SK-N-SH treated with all-trans-retinoic acid at 6 μM for 48 hours (cell line): ENCODE results near the gene LRRC75A.
"Not testable (repeated sequence)": the region's sequence is repeated elsewhere in the genome, so short reads cannot be mapped to it uniquely, and the experiment has no call there.

Experiments
- ATAC-seq: fragments of 200-7000 bp; cut with Tn5 transposase; 3 replicates; pipeline ENCODE4 v1.9.1; 2020; ENCODE audit warnings: mild to moderate bottlenecking, moderate library complexity
- ARNTL ChIP-seq: fragments of 450-650 bp; formaldehyde crosslinking; IDR thresholded peaks from 2 replicates; pipeline ENCODE4 v1.5.0; 2020; ENCODE audit warnings: low read depth, mild to moderate bottlenecking, moderate library complexity, borderline replicate concordance
- BACH2 ChIP-seq: fragments of 250-450 bp; sonication (Bioruptor Pico); IDR thresholded peaks from 2 replicates; pipeline ENCODE4 v1.9.0; 2021; ENCODE audit warnings: mild to moderate bottlenecking, borderline replicate concordance
- CSDC2 ChIP-seq: fragments of 250-450 bp; sonication (Bioruptor Pico); IDR thresholded peaks from 2 replicates; pipeline ENCODE4 v1.5.0; 2020; ENCODE audit warnings: mild to moderate bottlenecking, moderate library complexity
- ESRRG ChIP-seq: fragments of 250-450 bp; sonication (Bioruptor Pico); IDR thresholded peaks from 2 replicates; pipeline ENCODE4 v1.6.1; 2021; ENCODE audit warnings: mild to moderate bottlenecking
- GLIS3 ChIP-seq: fragments of 250-450 bp; sonication (Bioruptor Pico); IDR thresholded peaks from 2 replicates; pipeline ENCODE4 v1.5.0; 2020; ENCODE audit warnings: mild to moderate bottlenecking, moderate library complexity
- ISL1 ChIP-seq: fragments of 250-450 bp; sonication (Bioruptor Pico); IDR thresholded peaks from 2 replicates; pipeline ENCODE4 v2.1.2; 2022; ENCODE audit warnings: mild to moderate bottlenecking, moderate library complexity
- PPARA ChIP-seq: fragments of 250-450 bp; sonication (Bioruptor Pico); IDR thresholded peaks from 2 replicates; pipeline ENCODE4 v1.5.0; 2020; ENCODE audit warnings: mild to moderate bottlenecking, borderline replicate concordance
- RARB ChIP-seq: fragments of 250-450 bp; sonication (Bioruptor Pico); IDR thresholded peaks from 2 replicates; pipeline ENCODE4 v1.8.0; 2021; ENCODE audit warnings: mild to moderate bottlenecking, moderate library complexity
- SNAI2 ChIP-seq: fragments of 250-450 bp; sonication (Bioruptor Pico); IDR thresholded peaks from 2 replicates; pipeline ENCODE4 v1.5.0; 2020; ENCODE audit warnings: mild to moderate bottlenecking, moderate library complexity
- TCF4 ChIP-seq: fragments of 250-450 bp; sonication (Bioruptor Pico); IDR thresholded peaks from 2 replicates; pipeline ENCODE4 v1.8.0; 2021; ENCODE audit warnings: mild to moderate bottlenecking, moderate library complexity, borderline replicate concordance
- TOX ChIP-seq: fragments of 250-450 bp; sonication (Bioruptor Pico); IDR thresholded peaks from 2 replicates; pipeline ENCODE4 v1.8.0; 2021; ENCODE audit warnings: mild to moderate bottlenecking, moderate library complexity, borderline replicate concordance
- ZC3H10 ChIP-seq: fragments of 250-450 bp; sonication (Bioruptor Pico); IDR thresholded peaks from 2 replicates; pipeline ENCODE4 v1.5.1; 2021; ENCODE audit warnings: mild to moderate bottlenecking, moderate library complexity
- ZFP3 ChIP-seq: fragments of 250-450 bp; sonication (Bioruptor Pico); IDR thresholded peaks from 2 replicates; pipeline ENCODE4 v1.5.0; 2020; ENCODE audit warnings: mild to moderate bottlenecking, moderate library complexity
- ZFP30 ChIP-seq: fragments of 450-650 bp; formaldehyde crosslinking; IDR thresholded peaks from 2 replicates; pipeline ENCODE4 v1.5.0; 2022; ENCODE audit warnings: mild to moderate bottlenecking, moderate library complexity
- ZNF565 ChIP-seq: fragments of 450-650 bp; formaldehyde crosslinking; conservative IDR thresholded peaks from 2 replicates; pipeline ENCODE4 v1.5.0; 2020; ENCODE audit warnings: low read depth, mild to moderate bottlenecking, moderate library complexity
- ZNF70 ChIP-seq: fragments of 450-650 bp; formaldehyde crosslinking; IDR thresholded peaks from 2 replicates; pipeline ENCODE4 v1.5.0; 2020; ENCODE audit warnings: mild to moderate bottlenecking, moderate library complexity
- ZNF8 ChIP-seq: fragments of 450-650 bp; formaldehyde crosslinking; IDR thresholded peaks from 2 replicates; pipeline ENCODE4 v1.5.0; 2020; ENCODE audit warnings: mild to moderate bottlenecking, moderate library complexity
- TF ChIP-seq, protein P1 (sequence below): fragments of 250-450 bp; sonication (Bioruptor Pico); IDR thresholded peaks from 2 replicates; pipeline ENCODE4 v1.5.0; 2020; ENCODE audit warnings: mild to moderate bottlenecking, moderate library complexity
- TF ChIP-seq, protein P2 (sequence below): fragments of 250-450 bp; sonication (Bioruptor Pico); IDR thresholded peaks from 2 replicates; pipeline ENCODE4 v1.8.0; 2020; ENCODE audit warnings: mild to moderate bottlenecking, moderate library complexity, borderline replicate concordance
- TF ChIP-seq, protein P3 (sequence below): fragments of 250-450 bp; sonication (Bioruptor Pico); IDR thresholded peaks from 2 replicates; pipeline ENCODE4 v1.5.1; 2020; ENCODE audit warnings: low read depth, mild to moderate bottlenecking, moderate library complexity
- TF ChIP-seq, protein P4 (sequence below): fragments of 250-450 bp; sonication (Bioruptor Pico); IDR thresholded peaks from 2 replicates; pipeline ENCODE4 v1.8.0; 2021; ENCODE audit warnings: low read depth, mild to moderate bottlenecking, moderate library complexity, borderline replicate concordance
- TF ChIP-seq, protein P5 (sequence below): fragments of 250-450 bp; sonication (Bioruptor Pico); IDR thresholded peaks from 2 replicates; pipeline ENCODE4 v1.5.1; 2021; ENCODE audit warnings: mild to moderate bottlenecking, moderate library complexity

The LRRC75A gene

DNA sequence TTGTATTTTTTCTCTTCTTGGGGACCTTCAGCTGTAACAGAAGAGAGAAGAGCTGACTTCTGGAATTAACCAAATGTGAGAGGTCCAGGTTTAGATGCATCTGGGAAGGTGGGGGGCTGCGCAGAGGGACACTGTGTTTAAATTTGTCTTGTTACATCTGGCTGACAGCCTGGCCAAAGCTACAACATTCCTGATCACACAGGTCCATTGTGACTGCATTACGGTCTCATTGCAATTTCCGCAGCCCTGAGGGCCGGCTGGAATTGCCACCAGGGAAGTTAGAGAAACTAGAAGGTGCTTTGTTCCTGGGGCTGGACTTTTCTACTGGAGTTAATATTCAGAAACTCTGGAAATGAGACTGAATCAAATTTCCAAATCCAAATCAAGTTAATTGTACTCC lies 37.9 kb upstream of the LRRC75A start (continued):
- TF ChIP-seq, protein P1, sequence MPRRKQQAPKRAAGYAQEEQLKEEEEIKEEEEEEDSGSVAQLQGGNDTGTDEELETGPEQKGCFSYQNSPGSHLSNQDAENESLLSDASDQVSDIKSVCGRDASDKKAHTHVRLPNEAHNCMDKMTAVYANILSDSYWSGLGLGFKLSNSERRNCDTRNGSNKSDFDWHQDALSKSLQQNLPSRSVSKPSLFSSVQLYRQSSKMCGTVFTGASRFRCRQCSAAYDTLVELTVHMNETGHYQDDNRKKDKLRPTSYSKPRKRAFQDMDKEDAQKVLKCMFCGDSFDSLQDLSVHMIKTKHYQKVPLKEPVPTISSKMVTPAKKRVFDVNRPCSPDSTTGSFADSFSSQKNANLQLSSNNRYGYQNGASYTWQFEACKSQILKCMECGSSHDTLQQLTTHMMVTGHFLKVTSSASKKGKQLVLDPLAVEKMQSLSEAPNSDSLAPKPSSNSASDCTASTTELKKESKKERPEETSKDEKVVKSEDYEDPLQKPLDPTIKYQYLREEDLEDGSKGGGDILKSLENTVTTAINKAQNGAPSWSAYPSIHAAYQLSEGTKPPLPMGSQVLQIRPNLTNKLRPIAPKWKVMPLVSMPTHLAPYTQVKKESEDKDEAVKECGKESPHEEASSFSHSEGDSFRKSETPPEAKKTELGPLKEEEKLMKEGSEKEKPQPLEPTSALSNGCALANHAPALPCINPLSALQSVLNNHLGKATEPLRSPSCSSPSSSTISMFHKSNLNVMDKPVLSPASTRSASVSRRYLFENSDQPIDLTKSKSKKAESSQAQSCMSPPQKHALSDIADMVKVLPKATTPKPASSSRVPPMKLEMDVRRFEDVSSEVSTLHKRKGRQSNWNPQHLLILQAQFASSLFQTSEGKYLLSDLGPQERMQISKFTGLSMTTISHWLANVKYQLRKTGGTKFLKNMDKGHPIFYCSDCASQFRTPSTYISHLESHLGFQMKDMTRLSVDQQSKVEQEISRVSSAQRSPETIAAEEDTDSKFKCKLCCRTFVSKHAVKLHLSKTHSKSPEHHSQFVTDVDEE, result no peak
- no peak for TF ChIP-seq GLIS3 (CRISPR knock-in tag)
- no peak for TF ChIP-seq RARB
- no peak for TF ChIP-seq ARNTL (CRISPR knock-in tag)

DNA sequence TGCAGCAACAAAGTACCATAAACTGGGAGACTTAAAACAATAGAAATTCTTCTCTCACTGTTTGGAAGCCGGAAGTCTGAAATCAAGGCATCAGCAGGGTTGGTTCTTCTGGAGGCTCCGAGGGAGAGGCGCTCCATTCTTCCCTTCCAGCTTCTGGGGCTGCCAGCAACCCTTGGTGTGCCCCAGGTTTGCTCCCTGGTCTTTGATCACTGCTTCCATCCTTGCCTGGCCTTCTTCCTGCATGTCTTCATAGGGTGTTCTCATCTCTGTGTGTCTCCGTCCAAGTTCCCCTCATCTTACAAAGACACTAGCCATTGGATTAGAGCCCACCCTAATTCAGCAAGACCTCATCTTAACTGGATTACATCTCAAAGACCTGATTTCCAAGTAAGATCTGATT lies 35.3 kb upstream of the LRRC75A start:
- TF ChIP-seq ISL1 (CRISPR knock-in tag) (no peak), ZFP3 (no peak), GLIS3 (CRISPR knock-in tag) (no peak), ZNF8 (CRISPR knock-in tag) (no peak), ZC3H10 (CRISPR knock-in tag) (no peak), ZNF565 (CRISPR knock-in tag) (no peak), TCF4 (no peak), RARB (no peak), ZFP30 (no peak), ZNF70 (CRISPR knock-in tag) (no peak), ESRRG (CRISPR knock-in tag) (no peak), ARNTL (CRISPR knock-in tag) (no peak), BACH2 (CRISPR knock-in tag) (no peak), CSDC2 (CRISPR knock-in tag) (no peak)
- TF ChIP-seq, protein P2, sequence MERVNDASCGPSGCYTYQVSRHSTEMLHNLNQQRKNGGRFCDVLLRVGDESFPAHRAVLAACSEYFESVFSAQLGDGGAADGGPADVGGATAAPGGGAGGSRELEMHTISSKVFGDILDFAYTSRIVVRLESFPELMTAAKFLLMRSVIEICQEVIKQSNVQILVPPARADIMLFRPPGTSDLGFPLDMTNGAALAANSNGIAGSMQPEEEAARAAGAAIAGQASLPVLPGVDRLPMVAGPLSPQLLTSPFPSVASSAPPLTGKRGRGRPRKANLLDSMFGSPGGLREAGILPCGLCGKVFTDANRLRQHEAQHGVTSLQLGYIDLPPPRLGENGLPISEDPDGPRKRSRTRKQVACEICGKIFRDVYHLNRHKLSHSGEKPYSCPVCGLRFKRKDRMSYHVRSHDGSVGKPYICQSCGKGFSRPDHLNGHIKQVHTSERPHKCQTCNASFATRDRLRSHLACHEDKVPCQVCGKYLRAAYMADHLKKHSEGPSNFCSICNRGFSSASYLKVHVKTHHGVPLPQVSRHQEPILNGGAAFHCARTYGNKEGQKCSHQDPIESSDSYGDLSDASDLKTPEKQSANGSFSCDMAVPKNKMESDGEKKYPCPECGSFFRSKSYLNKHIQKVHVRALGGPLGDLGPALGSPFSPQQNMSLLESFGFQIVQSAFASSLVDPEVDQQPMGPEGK (CRISPR knock-in tag), result no peak
- TF ChIP-seq, protein P3, sequence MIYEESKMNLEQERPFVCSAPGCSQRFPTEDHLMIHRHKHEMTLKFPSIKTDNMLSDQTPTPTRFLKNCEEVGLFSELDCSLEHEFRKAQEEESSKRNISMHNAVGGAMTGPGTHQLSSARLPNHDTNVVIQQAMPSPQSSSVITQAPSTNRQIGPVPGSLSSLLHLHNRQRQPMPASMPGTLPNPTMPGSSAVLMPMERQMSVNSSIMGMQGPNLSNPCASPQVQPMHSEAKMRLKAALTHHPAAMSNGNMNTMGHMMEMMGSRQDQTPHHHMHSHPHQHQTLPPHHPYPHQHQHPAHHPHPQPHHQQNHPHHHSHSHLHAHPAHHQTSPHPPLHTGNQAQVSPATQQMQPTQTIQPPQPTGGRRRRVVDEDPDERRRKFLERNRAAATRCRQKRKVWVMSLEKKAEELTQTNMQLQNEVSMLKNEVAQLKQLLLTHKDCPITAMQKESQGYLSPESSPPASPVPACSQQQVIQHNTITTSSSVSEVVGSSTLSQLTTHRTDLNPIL (CRISPR knock-in tag), result no peak
- TF ChIP-seq, protein P4, sequence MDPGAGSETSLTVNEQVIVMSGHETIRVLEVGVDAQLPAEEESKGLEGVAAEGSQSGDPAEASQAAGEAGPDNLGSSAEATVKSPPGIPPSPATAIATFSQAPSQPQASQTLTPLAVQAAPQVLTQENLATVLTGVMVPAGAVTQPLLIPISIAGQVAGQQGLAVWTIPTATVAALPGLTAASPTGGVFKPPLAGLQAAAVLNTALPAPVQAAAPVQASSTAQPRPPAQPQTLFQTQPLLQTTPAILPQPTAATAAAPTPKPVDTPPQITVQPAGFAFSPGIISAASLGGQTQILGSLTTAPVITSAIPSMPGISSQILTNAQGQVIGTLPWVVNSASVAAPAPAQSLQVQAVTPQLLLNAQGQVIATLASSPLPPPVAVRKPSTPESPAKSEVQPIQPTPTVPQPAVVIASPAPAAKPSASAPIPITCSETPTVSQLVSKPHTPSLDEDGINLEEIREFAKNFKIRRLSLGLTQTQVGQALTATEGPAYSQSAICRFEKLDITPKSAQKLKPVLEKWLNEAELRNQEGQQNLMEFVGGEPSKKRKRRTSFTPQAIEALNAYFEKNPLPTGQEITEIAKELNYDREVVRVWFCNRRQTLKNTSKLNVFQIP (CRISPR knock-in tag), result no peak
- ATAC-seq, result no peak

DNA sequence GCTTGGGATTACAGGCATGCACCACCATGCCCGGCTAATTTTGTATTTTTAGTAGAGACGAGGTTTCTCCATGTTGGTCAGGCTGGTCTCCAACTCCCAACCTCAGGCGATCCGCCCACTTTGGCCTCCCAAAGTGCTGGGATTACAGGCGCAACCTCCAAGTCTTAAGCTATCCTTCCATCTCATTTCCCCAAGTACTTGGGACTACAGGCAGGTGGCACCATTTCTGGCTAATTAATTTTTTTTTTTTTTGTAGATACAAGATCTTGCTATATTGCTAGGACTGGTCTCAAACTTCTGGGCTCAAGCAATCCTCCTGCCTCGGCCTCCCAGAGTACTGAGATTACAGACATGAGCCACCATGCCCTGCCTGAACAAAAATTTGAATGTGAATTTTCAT lies 33.6 kb upstream of the LRRC75A start:
- not testable (repeated sequence) for ATAC-seq

DNA sequence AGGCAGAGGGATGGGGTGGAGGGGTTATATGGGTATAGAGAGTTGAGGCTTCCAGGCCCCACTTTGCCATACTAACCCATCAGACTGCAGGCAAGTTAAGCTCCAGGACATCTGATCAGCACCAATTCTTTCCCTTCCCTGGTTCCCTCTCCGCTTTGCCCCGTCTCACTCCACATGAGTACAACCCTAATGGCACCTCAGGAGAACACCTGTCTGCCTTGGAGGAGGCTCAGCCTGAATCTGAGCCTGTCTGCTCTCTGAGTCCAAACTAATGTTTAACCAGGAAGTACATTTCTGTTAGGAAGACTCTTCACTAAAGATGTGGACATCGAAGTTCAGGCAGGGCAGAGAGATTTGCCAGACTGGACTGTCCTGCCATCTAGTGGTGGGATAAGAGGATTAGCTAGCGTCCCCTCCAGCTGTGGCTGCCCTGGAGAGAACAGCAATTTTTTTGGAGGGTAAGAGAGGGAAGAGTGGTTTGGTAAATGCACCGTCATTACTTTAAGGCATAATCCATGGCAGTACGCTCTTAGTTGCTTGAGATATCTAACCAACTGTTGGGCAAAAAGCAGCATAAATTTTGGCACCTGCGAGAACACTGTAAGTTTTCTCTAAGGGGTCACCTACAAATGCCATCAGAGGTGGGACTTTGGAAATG lies 29.2 kb upstream of the LRRC75A start:
- ATAC-seq, result peak; percentile 96
- no peak for TF ChIP-seq ZFP30
- TF ChIP-seq GLIS3 (CRISPR knock-in tag), result no peak
- TF ChIP-seq, protein P3 (CRISPR knock-in tag), result no peak
- TF ChIP-seq SNAI2, result no peak
- TF ChIP-seq ZNF565 (CRISPR knock-in tag), result no peak
- TF ChIP-seq, protein P4 (CRISPR knock-in tag), result no peak
- no peak for TF ChIP-seq CSDC2 (CRISPR knock-in tag)
- TF ChIP-seq TOX (CRISPR knock-in tag), result no peak
- TF ChIP-seq ZNF70 (CRISPR knock-in tag), result no peak
- TF ChIP-seq ZFP3, result no peak
- no peak for TF ChIP-seq PPARA
- no peak for TF ChIP-seq ISL1 (CRISPR knock-in tag)
- TF ChIP-seq ZNF8 (CRISPR knock-in tag), result no peak
- no peak for TF ChIP-seq TCF4
- TF ChIP-seq ZC3H10 (CRISPR knock-in tag), result no peak
- TF ChIP-seq ESRRG (CRISPR knock-in tag), result no peak
- TF ChIP-seq, protein P5, sequence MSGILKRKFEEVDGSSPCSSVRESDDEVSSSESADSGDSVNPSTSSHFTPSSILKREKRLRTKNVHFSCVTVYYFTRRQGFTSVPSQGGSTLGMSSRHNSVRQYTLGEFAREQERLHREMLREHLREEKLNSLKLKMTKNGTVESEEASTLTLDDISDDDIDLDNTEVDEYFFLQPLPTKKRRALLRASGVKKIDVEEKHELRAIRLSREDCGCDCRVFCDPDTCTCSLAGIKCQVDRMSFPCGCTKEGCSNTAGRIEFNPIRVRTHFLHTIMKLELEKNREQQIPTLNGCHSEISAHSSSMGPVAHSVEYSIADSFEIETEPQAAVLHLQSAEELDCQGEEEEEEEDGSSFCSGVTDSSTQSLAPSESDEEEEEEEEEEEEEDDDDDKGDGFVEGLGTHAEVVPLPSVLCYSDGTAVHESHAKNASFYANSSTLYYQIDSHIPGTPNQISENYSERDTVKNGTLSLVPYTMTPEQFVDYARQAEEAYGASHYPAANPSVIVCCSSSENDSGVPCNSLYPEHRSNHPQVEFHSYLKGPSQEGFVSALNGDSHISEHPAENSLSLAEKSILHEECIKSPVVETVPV (CRISPR knock-in tag), result no peak
- TF ChIP-seq RARB, result no peak
